DMS153 treated with DMSO at 0.1 percent for 48 hours (cell line): Measurements from ENCODE around the gene SYK.

Source experiments
- DNase-seq: peaks from one replicate; lab custom pipeline; 2025; ENCODE audit not compliant: unreplicated experiment; lab: John Stamatoyannopoulos, UW

Gene SYK

GRCh38 chr9:90846770-90847419 is 45.3 kb downstream of the SYK start:
- DNase-seq, result no peak

GRCh38 chr9:90847971-90848370 is 46.4 kb downstream of the SYK start:
- no peak for DNase-seq

DNA sequence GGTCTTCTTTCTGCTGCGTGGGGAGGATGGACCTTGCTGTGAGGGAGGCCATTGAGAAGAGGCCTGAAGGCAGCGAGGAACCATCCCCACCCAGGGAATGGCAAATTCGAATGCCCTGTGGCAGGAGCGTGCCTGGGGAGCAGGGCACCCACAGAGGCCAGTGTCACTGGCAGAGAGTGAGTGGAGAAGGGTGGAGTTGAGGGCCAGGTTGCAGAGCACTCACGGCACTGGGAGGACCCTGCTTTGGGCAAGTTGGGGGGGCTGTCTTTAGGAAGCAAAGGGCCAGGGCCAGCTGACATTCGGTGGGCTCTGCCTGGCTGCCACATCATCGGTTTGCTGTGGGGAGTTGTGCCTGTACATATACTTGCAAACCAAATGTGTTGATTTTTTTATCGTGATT is 47.2 kb downstream of the SYK start:
- DNase-seq, result no peak

DNA sequence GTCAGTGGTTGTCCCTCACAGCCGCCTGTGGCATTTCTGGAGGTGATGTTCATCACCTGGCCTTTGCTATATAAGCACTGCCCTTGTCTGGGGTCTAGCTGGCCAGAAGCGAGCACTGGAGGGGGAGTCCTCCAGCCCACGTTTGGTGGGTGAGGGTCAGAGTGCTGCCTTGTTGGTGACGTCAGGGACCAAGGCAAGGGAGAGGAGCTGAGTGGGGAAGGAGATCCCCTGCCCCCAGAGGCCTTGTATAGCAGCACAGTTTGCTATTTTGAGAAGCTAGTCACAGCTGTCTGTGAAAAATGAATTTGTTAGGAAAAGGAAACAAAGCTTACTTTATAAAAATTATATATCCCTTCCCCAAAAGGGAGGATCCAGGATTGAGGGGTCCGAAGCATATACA is 49.8 kb downstream of the SYK start:
- no peak for DNase-seq

GRCh38 chr9:90853945-90854344 is 52.3 kb downstream of the SYK start:
- DNase-seq, result no peak

DNA sequence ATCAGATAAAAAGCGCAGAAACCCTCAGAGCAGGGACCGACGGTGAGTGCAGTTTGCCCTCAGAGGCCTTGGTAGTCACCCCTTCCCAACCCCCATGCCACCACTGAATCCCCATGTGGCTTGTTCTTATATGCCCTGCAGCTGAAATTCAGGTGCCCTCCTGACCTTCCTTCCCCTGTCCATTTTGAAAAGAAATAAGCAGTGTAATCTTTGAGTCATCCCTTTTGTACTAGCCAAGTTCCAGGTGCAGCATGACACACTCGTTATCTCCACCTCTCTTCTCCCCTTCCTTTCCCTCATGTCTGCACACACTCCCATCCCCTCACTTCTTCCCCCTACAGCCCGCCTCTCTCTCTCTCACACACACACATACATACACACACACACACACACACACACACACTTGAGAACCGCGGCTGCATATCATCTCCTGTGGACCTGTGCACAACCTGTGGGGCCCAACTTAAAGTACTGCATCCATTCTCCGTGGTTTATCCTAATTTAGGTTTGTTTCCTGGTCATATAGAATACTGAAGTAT is 53.1 kb downstream of the SYK start:
- no peak for DNase-seq

- no peak for DNase-seq
Observed at GRCh38 chr9:90855208-90855902, 53.7 kb downstream of the SYK start.

DNA sequence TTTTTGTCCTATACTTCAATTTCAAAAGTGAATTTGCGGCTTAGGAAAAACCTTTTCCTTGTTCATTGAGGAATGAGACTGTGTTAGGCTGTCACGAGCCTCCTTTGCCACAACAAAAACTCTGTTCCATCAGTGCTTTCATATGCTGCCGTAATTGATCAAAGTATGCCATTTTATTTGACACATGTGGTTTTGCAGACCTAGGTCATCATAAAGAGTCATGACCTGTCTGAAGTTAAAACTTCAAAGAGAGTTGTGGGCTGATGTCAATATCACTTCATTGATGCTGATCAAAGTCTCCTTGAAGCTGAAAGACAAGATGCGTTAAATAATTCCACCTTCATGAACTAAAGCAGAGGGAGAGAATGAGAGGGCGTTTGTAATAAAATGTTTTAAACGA is 55.5 kb downstream of the SYK start:
- DNase-seq, result no peak

DNA sequence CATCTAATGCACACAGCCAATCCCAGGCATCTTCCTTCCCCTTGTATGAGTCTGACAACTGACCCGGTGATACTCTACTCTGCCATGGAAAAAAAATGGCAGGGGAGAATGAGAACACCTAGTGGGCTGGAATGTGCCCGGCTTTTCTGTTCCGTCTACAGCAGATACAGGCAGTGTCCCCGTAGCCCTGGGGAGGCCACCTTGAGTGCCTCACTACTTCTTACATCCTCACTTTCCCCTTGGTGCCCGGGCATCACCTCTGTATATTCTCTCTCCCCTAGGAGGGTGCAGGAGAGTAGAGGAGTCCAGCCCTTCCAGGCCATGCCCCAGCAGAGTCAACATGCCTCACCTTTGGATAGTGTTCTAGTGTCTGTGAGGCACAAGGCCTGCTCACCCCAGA is 56.2 kb downstream of the SYK start:
- DNase-seq, result no peak

DNA sequence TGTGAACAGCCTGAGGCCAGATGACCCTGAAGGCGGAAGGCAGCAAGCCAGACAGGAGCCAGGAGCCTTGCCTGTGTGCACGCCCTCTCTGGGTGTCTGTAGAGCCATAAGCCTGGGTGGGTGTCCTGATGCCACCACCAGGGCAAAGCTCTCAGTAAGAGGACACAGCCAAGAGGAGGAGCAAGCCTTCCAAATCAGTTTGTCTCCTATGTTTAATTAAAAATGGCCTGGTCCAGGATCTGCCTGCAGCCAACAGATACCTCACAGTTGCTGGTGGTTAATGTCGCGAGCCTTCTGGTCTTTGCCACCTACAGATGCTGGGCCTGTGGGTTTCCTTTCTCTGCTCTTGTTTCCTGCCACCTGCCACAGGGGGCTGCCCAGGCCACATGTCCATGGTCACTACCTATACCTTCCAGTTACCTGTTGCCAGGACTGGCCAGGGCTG is 56.9 kb downstream of the SYK start:
- no peak for DNase-seq

DNA sequence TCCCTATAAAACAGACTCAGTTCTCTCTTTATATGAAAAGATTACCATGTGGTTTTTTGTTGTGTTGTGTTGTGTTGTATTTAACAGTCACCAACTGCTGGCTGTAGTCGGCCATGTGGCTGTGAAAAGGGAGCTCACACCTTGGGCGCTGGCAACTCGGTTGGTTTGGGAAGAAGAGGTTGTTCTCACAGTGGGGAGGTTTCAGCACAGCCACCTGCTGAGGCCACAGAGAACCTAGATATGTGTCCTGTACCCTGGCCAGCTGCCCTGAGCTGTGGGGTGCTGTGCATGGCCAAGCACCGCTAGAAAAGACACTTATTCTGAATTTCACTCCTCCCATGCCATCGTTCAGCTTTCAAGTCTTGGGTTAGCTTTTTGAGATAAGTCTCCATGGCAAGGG is 58.8 kb downstream of the SYK start:
- no peak for DNase-seq

GRCh38 chr9:90860826-90861225 is 59.2 kb downstream of the SYK start:
- no peak for DNase-seq

DNA sequence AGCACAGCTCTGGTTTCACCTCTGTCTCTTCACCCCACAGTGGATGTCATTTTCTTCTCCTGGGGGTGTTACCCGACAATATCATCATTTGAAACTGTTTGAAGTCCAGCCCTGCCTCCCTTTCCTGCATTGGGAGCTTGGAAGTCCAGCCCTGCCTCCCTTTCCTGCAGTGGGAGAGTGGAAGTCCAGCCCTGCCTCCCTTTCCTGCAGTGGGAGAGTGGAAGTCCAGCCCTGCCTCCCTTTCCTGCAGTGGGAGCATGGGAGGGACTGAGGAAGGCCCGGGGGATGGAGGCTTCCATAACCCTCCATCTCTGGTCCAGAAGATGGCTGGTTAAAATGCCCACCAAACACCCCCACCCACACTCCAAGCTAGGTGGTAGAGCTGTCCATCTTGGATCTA is 59.8 kb downstream of the SYK start:
- DNase-seq, result no peak

DNA sequence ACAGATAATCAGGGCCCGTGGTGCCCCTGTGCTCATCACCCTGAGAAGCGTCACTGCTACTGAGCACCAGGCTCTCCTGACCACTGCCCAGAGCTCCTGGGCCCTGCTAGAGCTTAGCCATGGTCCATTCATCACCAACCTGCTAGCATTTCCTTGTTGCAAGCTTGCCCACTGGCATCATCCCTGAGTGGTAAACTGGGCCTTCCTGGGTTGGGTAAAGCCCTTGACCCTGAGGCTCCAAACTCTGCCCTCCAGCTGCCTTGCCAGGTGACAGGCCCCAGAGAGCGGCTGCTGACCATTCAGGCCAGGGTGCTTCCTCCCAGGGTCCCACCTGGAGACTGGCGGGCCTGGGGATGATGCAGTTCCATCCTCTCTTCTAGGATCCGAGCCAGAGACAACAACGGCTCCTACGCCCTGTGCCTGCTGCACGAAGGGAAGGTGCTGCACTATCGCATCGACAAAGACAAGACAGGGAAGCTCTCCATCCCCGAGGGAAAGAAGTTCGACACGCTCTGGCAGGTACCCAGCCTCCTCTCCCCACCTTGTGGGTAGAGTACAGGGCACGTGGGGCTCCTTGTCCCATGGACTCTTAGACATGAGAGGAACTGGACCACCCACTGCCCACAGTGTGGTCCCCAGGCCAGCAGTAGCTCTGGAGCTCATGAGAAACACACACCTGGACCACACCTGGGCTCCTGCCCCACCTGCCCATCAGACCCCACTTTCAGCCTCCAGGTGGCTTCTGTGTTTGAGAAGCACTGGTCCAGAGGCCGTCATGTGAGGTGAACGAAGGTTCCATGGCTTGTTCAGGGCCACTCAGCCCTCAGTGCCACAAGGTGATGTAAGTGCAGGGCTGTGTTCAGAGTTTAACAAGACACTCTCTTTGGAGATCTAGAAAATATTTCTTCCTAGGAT is 60.5 kb downstream of the SYK start:
- DNase-seq, result no peak

GRCh38 chr9:90864779-90865178 is 63.2 kb downstream of the SYK start:
- DNase-seq, result no peak

DNA sequence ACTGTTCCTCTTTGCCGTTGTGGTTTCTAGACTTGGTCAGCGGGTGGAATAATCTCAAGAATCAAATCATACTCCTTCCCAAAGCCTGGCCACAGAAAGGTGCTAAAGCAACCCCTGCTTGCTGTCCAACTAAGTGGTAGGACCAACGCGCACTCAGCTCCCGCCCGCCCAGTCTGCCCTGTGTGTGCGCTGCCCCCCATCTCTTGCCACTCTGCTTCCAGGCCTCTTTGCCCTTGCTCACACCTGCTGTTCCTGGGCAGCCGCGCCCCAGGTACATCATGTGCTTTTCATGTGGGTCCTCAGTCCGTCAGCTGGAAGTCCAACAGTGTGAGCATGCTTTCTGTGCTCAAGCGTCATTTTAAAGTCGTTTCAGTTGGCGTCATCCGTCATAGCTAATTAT is 65.5 kb downstream of the SYK start:
- DNase-seq, result no peak

GRCh38 chr9:90868555-90868954 is 66.9 kb downstream of the SYK start:
- no peak for DNase-seq

GRCh38 chr9:90869361-90869760 is 67.7 kb downstream of the SYK start:
- DNase-seq, result no peak

DNA sequence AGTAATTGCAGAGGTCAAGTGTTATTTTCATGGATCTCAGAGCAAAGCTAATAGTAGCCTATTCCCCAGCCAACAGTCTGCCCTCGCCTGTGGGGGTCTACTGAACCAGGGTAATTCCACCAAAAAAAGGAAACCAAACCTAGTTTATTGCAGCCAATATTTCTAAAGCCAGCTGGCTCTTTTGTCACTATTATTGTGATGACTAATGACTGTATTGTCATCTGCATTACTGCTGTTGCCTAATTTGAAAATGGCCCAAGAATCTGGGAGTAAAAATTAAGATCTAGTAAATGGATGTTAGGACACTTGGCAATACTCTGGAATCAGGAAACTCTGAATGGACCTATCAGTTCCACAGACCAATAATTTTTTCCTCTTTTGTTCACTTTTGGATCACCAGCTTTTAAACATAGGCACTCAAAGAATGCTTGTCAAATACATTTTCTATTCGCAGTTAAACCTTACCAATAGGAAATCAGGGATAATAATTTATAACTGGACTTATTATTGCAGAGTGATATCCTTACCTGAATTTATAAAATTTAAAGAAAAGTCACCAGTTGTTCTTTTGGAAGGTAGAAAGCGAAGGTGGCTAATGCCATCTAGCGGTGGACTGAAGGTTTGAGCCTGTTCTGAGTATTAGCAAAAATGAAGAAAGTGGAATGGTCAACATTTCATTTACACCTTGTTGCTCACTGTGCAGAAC is 69.2 kb downstream of the SYK start:
- DNase-seq, result peak; percentile 63

- DNase-seq, result no peak
Observed at GRCh38 chr9:90871327-90871935, 69.8 kb downstream of the SYK start.
